ENCODE measurements around the gene MARCHF5.

DNA sequence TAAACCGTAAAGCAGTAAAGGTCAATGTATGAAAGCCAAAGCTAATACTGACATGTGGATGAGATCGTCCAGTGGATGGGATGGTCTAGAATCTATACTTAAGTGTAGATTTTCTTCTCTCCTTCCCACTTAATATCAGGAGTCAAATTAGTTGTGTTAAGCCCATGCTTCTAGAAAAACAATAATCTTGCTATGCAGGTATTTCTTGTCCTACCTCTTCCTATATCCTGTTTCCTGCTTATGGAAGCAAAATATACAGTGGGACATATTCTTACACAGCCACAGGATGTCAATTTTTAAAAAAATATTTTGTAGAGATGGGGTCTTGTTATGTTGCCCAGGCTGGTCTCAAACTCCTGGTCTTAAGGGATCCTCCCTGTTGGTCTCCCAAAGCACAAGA, 27.6 kb upstream of the MARCHF5 start:
- TF ChIP-seq RAD21 (IDR thresholded peaks at IDR 0.05; ENCODE audit: low read length): no peak
- TF ChIP-seq, protein P1, sequence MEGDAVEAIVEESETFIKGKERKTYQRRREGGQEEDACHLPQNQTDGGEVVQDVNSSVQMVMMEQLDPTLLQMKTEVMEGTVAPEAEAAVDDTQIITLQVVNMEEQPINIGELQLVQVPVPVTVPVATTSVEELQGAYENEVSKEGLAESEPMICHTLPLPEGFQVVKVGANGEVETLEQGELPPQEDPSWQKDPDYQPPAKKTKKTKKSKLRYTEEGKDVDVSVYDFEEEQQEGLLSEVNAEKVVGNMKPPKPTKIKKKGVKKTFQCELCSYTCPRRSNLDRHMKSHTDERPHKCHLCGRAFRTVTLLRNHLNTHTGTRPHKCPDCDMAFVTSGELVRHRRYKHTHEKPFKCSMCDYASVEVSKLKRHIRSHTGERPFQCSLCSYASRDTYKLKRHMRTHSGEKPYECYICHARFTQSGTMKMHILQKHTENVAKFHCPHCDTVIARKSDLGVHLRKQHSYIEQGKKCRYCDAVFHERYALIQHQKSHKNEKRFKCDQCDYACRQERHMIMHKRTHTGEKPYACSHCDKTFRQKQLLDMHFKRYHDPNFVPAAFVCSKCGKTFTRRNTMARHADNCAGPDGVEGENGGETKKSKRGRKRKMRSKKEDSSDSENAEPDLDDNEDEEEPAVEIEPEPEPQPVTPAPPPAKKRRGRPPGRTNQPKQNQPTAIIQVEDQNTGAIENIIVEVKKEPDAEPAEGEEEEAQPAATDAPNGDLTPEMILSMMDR (conservative IDR thresholded peaks at IDR 0.05; ENCODE audit: low read depth, low read length): no peak
